ENCODE data around the gene ALG14.

ALG14 gene

DNA sequence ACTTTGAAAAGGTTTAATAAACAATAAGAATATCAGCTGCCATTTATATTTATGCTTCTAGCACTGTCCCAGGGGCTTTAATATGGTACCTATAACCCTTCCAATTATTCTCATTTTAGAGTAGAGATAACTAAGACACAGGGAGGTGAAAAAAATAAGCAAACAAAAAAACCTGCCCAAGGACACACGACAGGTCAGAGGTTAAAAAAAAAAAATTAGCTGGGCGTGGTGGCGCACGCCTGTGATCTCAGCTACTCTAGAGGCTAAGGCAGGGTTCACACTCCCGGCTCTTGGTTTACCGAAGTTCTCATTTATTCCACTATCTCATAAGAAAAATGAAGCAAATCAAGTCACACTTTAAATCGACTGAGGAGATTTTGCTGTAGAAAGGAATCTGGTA, 111.2 kb downstream of the ALG14 start:
- Histone ChIP-seq H3K9me3 (no peaks in the 10 kb centered on the region), H3K4me3 (ENCODE audit: low read depth, low read length) (no peak overlapping the region), H3K36me3 (no peaks in the 10 kb centered on the region), H3K27me3 (no peaks in the 10 kb centered on the region), H3K4me1 (no peaks in the 10 kb centered on the region)
- TF ChIP-seq, protein P1, sequence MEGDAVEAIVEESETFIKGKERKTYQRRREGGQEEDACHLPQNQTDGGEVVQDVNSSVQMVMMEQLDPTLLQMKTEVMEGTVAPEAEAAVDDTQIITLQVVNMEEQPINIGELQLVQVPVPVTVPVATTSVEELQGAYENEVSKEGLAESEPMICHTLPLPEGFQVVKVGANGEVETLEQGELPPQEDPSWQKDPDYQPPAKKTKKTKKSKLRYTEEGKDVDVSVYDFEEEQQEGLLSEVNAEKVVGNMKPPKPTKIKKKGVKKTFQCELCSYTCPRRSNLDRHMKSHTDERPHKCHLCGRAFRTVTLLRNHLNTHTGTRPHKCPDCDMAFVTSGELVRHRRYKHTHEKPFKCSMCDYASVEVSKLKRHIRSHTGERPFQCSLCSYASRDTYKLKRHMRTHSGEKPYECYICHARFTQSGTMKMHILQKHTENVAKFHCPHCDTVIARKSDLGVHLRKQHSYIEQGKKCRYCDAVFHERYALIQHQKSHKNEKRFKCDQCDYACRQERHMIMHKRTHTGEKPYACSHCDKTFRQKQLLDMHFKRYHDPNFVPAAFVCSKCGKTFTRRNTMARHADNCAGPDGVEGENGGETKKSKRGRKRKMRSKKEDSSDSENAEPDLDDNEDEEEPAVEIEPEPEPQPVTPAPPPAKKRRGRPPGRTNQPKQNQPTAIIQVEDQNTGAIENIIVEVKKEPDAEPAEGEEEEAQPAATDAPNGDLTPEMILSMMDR (IDR thresholded peaks at IDR 0.05; ENCODE audit: low read depth, low read length) = no peak
- DNase-seq = no peak

DNA sequence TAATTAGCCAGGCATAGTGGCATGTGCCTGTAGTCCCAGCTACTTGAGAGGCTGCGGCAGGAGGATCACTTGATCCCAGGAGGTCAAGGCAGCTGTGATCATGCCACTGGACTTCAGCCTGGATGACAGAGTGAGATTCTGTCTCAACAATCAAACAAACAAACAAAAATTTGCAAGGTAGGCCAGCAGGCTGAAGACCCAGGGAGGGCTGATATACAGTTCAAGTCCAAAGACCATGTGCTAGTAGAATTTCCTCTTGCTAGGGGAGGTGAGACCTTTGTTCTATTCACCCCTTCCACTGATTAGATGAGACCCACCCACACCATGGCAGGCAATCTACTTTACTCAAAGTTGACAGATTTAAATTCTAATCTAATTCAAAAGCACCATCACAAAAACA, 114.7 kb downstream of the ALG14 start:
- TF ChIP-seq, protein P1 (IDR thresholded peaks at IDR 0.05; ENCODE audit: low read depth, low read length) = no peak
- no peaks in the 10 kb centered on the region for H3K36me3 ChIP-seq
- DNase-seq = no peak

DNA sequence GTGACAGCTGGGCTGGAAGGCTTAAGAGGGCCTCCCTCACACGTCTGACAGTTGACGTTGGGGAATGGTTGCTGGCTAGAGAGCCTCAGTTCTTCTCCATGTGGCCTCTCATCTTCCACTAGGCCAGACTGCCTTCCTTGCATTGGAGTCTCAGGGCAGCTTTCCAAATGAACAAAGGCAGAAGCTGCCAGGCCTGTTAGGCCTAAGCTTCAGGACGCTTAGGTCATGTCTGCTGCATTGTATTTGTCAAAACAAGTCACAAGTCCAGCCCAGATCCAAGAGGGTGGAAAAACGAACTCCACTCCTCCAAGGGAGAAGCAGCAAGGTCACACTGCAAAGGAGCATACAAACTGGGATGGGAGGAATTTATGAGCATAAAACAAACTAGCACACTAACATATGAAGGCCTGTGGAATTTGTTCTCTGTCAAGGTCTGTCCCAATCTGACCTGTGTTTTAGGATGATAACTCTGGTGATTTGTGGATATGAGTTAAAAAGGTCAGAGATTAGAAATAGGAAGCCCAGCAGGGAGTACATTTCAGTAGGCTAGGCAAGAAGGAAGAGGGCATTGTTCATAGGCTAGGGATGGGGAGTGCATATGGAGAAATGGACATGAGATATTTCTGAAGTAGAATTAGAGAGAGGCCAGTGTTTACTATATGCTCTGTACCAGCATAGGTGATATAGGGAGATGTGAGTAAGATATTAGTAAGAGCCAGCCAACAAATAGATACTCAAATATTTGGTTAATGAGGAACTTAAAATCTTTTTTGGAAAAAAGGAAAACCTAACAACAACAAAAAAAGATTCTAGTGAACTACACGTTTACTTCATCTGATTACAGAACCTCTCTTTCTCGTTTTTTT, 116.8 kb downstream of the ALG14 start:
- DNase-seq = no peak
- Histone ChIP-seq H3K27me3 (no peaks in the 10 kb centered on the region), H3K36me3 (no peaks in the 10 kb centered on the region), H3K4me3 (ENCODE audit: low read depth, low read length) (no peak overlapping the region), H3K9me3 (no peaks in the 10 kb centered on the region), H3K4me1 (peaks cover 2% of the 10 kb centered on the region; the same call in 1 of the 2 replicates)
- TF ChIP-seq, protein P1 (IDR thresholded peaks at IDR 0.05; ENCODE audit: low read depth, low read length) = no peak

More for the DNA sequence above, 114.7 kb downstream of the ALG14 start:
- Histone ChIP-seq H3K4me3 (ENCODE audit: low read depth, low read length) (no peak overlapping the region), H3K9me3 (no peaks in the 10 kb centered on the region), H3K4me1 (no peaks in the 10 kb centered on the region), H3K27me3 (no peaks in the 10 kb centered on the region)

DNA sequence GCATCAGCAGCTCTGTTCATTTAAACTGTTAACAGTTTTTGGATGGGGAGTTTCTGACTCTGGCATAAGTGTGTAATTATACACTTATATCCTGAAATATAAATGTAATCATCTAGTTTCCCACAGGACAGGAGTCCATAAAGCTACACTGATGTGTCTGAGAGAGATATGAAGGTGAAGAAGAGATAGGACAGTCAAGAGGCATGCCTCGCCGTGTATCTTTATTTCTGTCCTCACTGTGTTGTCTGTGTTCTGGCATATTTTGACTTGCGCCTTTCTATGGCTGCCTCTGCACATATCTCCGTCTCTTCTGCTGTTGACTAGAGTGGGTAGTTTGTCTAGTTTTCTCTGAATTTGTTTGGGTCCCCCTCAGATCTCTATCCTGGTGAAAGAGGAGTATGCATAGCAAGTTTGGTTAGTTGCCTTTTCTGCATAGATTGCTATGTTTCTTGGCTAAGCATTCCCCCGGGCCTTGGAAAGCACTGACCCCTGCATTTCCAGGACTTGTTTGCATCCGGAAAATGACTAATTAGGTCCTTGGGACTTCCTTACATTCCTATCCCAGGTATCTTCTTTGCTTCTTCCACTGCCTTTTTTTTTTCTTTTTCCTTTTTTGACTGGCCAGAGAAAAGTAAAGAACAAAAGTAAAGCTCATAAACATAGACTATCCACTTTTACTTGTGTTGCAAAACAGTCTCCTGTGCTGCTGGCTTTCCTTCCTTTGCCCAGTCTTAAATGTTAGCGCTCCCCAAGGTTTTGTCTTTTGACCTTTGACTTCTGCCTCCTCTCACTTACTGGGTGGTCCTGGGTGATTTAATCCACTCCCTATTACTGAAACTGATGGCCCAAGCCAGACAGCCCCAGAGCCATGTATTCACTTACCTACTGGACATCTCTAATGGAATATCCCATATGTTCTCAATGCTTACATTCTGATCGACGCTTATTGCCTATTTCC, 118.2 kb downstream of the ALG14 start:
- Histone ChIP-seq H3K9me3 (no peaks in the 10 kb centered on the region), H3K27me3 (no peaks in the 10 kb centered on the region), H3K36me3 (no peaks in the 10 kb centered on the region), H3K4me1 (peaks cover 6% of the 10 kb centered on the region; the same call in 1 of the 2 replicates), H3K4me3 (ENCODE audit: low read depth, low read length) (no peak overlapping the region)
- TF ChIP-seq, protein P1 (IDR thresholded peaks at IDR 0.05; ENCODE audit: low read depth, low read length) = no peak
- DNase-seq = no peak

DNA sequence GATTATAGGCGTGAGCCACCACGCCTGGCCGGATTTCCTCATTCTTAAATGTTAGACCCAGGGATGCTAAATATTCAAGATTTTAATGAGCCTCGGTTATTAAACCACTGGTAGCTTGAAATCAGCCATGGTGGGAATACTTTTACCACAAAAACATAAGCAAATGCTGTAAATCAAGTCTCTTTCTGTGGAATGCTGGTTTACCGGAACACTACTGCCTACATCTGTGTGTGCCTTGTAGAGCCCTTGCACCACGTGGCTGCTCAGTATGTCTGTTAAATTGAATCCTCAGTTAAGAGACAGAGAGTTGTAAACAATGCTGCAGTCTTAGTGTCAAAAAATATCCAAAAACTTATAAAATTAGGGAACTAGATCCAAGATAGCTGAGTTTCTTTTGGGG, 119.0 kb downstream of the ALG14 start:
- no peaks in the 10 kb centered on the region for H3K36me3 ChIP-seq
- H3K4me3 ChIP-seq (ENCODE audit: low read depth, low read length) = no peak overlapping the region
- H3K9me3 ChIP-seq = no peaks in the 10 kb centered on the region
- H3K4me1 ChIP-seq = peaks cover 9% of the 10 kb centered on the region; the same call in 1 of the 2 replicates
- DNase-seq = no peak
- no peaks in the 10 kb centered on the region for H3K27me3 ChIP-seq
- TF ChIP-seq, protein P1 (IDR thresholded peaks at IDR 0.05; ENCODE audit: low read depth, low read length) = no peak
